ENCODE results near the gene SH3BP5. TPM values are rescaled to one million over a fixed set of nuclear protein-coding genes. Genes with fewer than 3 reads are reported as not detected.

The SH3BP5 gene
- total RNA-seq, 1 experiment from 2014 or later, result 39.3 TPM

DNA sequence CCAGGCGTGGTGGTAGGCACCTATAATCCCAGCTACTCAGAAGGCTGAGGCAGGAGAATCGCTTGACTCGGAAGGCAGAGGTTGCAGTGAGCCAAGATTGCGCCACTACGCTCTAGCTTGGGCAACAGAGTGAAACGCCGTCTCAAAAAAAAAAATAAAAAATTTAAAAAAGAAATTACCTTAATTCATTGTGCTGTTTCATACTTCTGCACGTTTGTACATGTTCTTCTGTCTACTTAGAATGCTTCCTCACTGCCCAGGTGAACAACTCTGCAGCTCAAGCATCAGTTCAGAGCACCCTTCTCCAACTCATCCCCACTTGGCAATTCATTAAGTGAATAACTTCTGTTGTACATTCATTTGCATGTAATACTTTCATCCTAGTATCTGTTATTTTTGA is 112.3 kb downstream of the SH3BP5 start:
- Histone ChIP-seq H2AFZ (no peak overlapping the region), H3K36me3 (ENCODE audit: low read depth) (peaks cover 45% of the 10 kb centered on the region; the same call in 1 of the 2 replicates), H3K4me2 (no peak overlapping the region), H3K9me3 (ENCODE audit: insufficient read depth, low read depth) (no peaks in the 10 kb centered on the region), H3K9me2 (ENCODE audit: insufficient read depth) (no peaks in the 10 kb centered on the region), H3K79me2 (ENCODE audit: low read depth) (no peaks in the 10 kb centered on the region), H3K4me3 (no peak overlapping the region), H3K27ac (no peak overlapping the region), H3K27me3 (ENCODE audit: insufficient read depth, low read depth) (no peaks in the 10 kb centered on the region), H3F3A (ENCODE audit: insufficient read depth, low read depth) (no peaks in the 10 kb centered on the region), H4K20me1 (ENCODE audit: insufficient read depth) (0 out of 2 replicates have a peak, but pooled peaks cover 5% of the 10 kb centered on the region), H3K4me1 (replicated peaks; ENCODE audit: insufficient read depth) (no peaks in the 10 kb centered on the region)
- no peak for DNase-seq
- no TSS peak for BruUV-seq (replicated peaks)
- ChIA-PET POLR2A (ENCODE audit: unreplicated experiment) (interaction anchor here (0.7 kb wide), 1 partner anchor 113 kb away, joined by 3 read pairs; the partner anchor contains the start of gene SH3BP5), CTCF (no interaction called here)
- TF ChIP-seq EZH2 (IDR thresholded peaks at IDR 0.05; ENCODE audit: low read depth) (no peak), CTCF (conservative IDR thresholded peaks at IDR 0.05) (no peak)
- intact Hi-C loops (cut with micrococcal nuclease; ENCODE audit: unreplicated experiment), result no loop called here

- H3K79me2 ChIP-seq (ENCODE audit: low read depth), result no peaks in the 10 kb centered on the region
- ChIA-PET POLR2A (ENCODE audit: unreplicated experiment) (no interaction called here), CTCF (no interaction called here)
- no TSS peak for BruUV-seq (replicated peaks)
- no peaks in the 10 kb centered on the region for H3K27me3 ChIP-seq (ENCODE audit: insufficient read depth, low read depth)
- H4K20me1 ChIP-seq (ENCODE audit: insufficient read depth), result 0 out of 2 replicates have a peak, but pooled peaks cover 5% of the 10 kb centered on the region
- H3K9me3 ChIP-seq (ENCODE audit: insufficient read depth, low read depth), result no peaks in the 10 kb centered on the region
- no peak overlapping the region for H3K27ac ChIP-seq
- H2AFZ ChIP-seq, result no peak overlapping the region
- peaks cover 45% of the 10 kb centered on the region; the same call in 1 of the 2 replicates for H3K36me3 ChIP-seq (ENCODE audit: low read depth)
- no peaks in the 10 kb centered on the region for H3K9me2 ChIP-seq (ENCODE audit: insufficient read depth)
- no peak overlapping the region for H3K4me3 ChIP-seq
- no peak for TF ChIP-seq CTCF (conservative IDR thresholded peaks at IDR 0.05)
- TF ChIP-seq EZH2 (IDR thresholded peaks at IDR 0.05; ENCODE audit: low read depth), result no peak
- no peak for DNase-seq
- H3K4me1 ChIP-seq (replicated peaks; ENCODE audit: insufficient read depth), result no peaks in the 10 kb centered on the region
- no peak overlapping the region for H3K4me2 ChIP-seq
- intact Hi-C loops (cut with micrococcal nuclease; ENCODE audit: unreplicated experiment), result no loop called here
- no peaks in the 10 kb centered on the region for H3F3A ChIP-seq (ENCODE audit: insufficient read depth, low read depth)
These were observed 113.7 kb downstream of the SH3BP5 start for GRCh38 chr3:15218689-15219088.

- TF ChIP-seq EZH2 (IDR thresholded peaks at IDR 0.05; ENCODE audit: low read depth) (no peak), CTCF (conservative IDR thresholded peaks at IDR 0.05) (no peak)
- intact Hi-C loops (cut with micrococcal nuclease; ENCODE audit: unreplicated experiment), result no loop called here
- Histone ChIP-seq H3F3A (ENCODE audit: insufficient read depth, low read depth) (no peaks in the 10 kb centered on the region), H3K4me3 (no peak overlapping the region), H3K27ac (no peak overlapping the region), H3K9me2 (ENCODE audit: insufficient read depth) (no peaks in the 10 kb centered on the region), H3K4me1 (replicated peaks; ENCODE audit: insufficient read depth) (no peaks in the 10 kb centered on the region), H4K20me1 (ENCODE audit: insufficient read depth) (0 out of 2 replicates have a peak, but pooled peaks cover 5% of the 10 kb centered on the region), H3K4me2 (no peak overlapping the region), H3K79me2 (ENCODE audit: low read depth) (no peaks in the 10 kb centered on the region), H2AFZ (no peak overlapping the region), H3K27me3 (ENCODE audit: insufficient read depth, low read depth) (no peaks in the 10 kb centered on the region), H3K36me3 (ENCODE audit: low read depth) (peaks cover 45% of the 10 kb centered on the region; the same call in 1 of the 2 replicates), H3K9me3 (ENCODE audit: insufficient read depth, low read depth) (no peaks in the 10 kb centered on the region)
- POLR2A ChIA-PET (ENCODE audit: unreplicated experiment), result no interaction called here
- CTCF ChIA-PET, result no interaction called here
- no peak for DNase-seq
- BruUV-seq (replicated peaks), result no TSS peak
These were observed 114.5 kb downstream of the SH3BP5 start for GRCh38 chr3:15217841-15218267.
